ENCODE results near the gene GRIFIN.

- TF ChIP-seq GABPB2 (CRISPR knock-in tag; conservative IDR thresholded peaks at IDR 0.05) (no peak), TAF9B (IDR thresholded peaks at IDR 0.05; ENCODE audit: partially characterized antibody) (no peak), MAFK (IDR thresholded peaks at IDR 0.05; ENCODE audit: low read length) (no peak), ATF7 (IDR thresholded peaks at IDR 0.05) (no peak), CTCF (IDR thresholded peaks at IDR 0.05 in 2 of 3, conservative IDR thresholded peaks at IDR 0.05 in 1 of 3; ENCODE audit: insufficient read depth in 2 of 3, low read depth in 1 of 3, low read length in 3 of 3) (no peak), USF1 (CRISPR knock-in tag; IDR thresholded peaks at IDR 0.05) (no peak), ZNF24 (IDR thresholded peaks at IDR 0.05) (no peak), EP300 (IDR thresholded peaks at IDR 0.05; ENCODE audit: low read length) (no peak), GATAD2B (IDR thresholded peaks at IDR 0.05; ENCODE audit: borderline replicate concordance) (no peak), SP2 (IDR thresholded peaks at IDR 0.05; ENCODE audit: extremely low read depth, low read depth, low read length, poor library complexity, severe bottlenecking) (no peak), NRF1 (conservative IDR thresholded peaks at IDR 0.05 in 1 of 2, IDR thresholded peaks at IDR 0.05 in 1 of 2) (no peak)
Observed at GRCh38 chr7:2437537-2438148, 38.6 kb downstream of the GRIFIN start.
